ENCODE measurements around the gene GAS7. TPM values are rescaled to one million over a fixed set of nuclear protein-coding genes. Genes with fewer than 3 reads are reported as not detected.

Gene GAS7
- total and polyA plus RNA-seq, 7 donors = 1.4 to 16.9 (median 7.0) TPM

DNA sequence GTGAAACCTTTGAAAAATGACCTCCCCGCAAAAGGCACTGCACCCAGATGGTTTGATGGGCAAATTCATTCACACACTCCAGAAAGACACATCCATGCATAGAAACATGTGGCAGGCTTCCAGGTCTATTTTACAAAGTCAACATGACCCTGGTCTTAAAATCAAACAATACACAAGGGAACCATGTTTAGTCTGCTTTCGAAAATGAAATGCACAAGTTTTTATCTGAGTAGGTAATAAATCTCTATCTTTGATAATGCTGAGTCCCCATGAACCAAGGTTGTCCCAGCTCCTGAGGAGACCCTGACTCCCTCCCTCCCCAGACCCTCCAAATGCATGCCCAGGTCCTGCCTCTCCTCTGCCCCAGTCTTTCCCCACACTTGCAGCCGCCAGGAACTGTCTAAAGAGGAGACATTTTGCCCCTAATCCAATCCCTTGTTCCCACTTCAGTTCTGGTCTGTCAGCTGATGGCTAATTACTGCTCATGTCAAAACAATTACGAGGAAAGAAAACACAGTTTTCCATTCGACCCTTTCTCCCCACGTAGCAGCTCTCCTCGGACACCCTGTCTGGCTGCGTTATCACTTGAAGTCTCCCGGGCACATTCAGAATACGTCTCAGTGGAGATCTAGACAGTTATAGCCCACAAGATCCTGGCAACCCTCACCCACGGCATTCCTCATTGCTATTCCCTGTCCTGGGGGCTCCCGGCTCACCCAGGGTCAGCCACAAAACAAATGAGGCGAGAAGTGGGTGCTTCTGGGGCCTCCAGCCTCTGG lies 224.5 kb downstream of the GAS7 start:
- no peak overlapping the region for H3K27ac ChIP-seq

DNA sequence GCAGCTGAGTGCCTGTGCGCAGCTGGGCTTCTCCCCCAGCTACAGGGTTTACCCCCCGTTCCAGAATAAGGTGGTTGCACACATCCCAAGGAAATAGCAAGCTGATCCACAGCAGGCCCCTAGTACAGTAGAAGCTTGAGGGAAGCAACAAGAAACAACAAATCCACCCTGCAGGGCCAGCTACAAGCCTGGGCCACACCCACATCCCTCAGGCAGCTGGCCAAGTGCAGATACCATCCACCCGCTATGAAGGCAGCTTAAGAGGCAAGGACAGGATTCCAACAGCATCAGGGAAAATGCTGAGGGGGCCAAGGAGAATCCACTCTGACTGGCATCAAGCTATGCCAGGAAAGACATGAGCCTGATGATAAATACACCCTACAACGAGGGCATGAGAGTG lies 226.4 kb downstream of the GAS7 start:
- Histone ChIP-seq H3K9me3 (no peaks in the 10 kb centered on the region), H3K4me3 (no peak overlapping the region), H3K27ac (no peak overlapping the region), H3K4me1 (no peaks in the 10 kb centered on the region), H3K27me3 (ENCODE audit: insufficient read depth in 3 of 3, low read length in 2 of 3) (no peaks in the 10 kb centered on the region), H3K36me3 (ENCODE audit: insufficient read depth in 1 of 2, low read depth in 1 of 2) (no peaks in the 10 kb centered on the region)
- WGBS, 3 donors = 23 to 31% (median 25%) methylated on average over 4 of the region's 4 CpGs
- intact Hi-C loops (cut with DNase I) = loop anchor here in 1 of 2 donors (10.0 kb wide), 1 partner anchor 53 kb away; no protein-coding TSS in a partner anchor
- DNase-seq (peak; percentile 72 to 75), ATAC-seq (peak in 1 of 4 donors; percentile 52)
- TF ChIP-seq, protein P1, sequence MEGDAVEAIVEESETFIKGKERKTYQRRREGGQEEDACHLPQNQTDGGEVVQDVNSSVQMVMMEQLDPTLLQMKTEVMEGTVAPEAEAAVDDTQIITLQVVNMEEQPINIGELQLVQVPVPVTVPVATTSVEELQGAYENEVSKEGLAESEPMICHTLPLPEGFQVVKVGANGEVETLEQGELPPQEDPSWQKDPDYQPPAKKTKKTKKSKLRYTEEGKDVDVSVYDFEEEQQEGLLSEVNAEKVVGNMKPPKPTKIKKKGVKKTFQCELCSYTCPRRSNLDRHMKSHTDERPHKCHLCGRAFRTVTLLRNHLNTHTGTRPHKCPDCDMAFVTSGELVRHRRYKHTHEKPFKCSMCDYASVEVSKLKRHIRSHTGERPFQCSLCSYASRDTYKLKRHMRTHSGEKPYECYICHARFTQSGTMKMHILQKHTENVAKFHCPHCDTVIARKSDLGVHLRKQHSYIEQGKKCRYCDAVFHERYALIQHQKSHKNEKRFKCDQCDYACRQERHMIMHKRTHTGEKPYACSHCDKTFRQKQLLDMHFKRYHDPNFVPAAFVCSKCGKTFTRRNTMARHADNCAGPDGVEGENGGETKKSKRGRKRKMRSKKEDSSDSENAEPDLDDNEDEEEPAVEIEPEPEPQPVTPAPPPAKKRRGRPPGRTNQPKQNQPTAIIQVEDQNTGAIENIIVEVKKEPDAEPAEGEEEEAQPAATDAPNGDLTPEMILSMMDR (IDR thresholded peaks at IDR 0.05) = no peak

More for the DNA sequence above, 224.5 kb downstream of the GAS7 start:
- WGBS, 3 donors = 45 to 56% (median 48%) methylated on average over 13 of the region's 13 CpGs
- H3K4me1 ChIP-seq = no peaks in the 10 kb centered on the region
- H3K4me3 ChIP-seq = no peak overlapping the region
- no peaks in the 10 kb centered on the region for H3K9me3 ChIP-seq
- intact Hi-C loops (cut with DNase I) = loop anchor here in 1 of 2 donors (10.0 kb wide), 1 partner anchor 51 kb away; no protein-coding TSS in a partner anchor
- ATAC-seq = no peak
- no peak for DNase-seq
- H3K27me3 ChIP-seq (ENCODE audit: insufficient read depth in 3 of 3, low read length in 2 of 3) = no peaks in the 10 kb centered on the region
- H3K36me3 ChIP-seq (ENCODE audit: insufficient read depth in 1 of 2, low read depth in 1 of 2) = no peaks in the 10 kb centered on the region
- TF ChIP-seq, protein P1 (IDR thresholded peaks at IDR 0.05) = no peak

DNA sequence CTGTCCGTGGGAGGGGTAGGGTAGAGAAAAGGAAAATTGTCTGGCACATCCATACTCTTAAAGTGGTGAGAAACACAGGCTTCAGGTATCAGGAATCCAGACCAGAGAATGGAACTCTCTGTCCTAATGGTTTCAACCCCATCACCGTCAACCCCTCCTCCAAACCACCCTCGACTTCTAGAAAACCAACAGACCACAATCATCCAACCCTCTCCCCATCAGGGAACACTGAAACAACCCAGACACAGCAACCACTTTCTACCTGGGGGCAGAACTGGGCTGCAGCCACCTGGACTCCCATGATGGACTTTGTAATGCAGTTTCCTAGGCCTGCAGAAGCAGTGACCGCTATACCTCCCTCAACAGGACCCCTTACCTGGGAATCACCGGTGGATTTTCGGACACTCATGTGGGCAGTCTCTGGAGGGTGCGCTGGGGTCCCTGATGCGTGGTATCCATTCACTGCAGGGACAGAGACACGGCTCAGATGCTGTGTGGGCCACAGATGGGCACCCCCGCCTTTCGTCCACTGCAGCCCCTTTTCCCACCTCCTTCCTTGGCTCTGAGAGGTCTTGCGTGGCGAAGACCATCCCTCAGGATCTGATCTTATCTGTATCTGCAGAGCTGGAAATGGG lies 229.0 kb downstream of the GAS7 start:
- Histone ChIP-seq H3K9me3 (no peaks in the 10 kb centered on the region), H3K4me3 (no peak overlapping the region), H3K27me3 (ENCODE audit: insufficient read depth in 3 of 3, low read length in 2 of 3) (no peaks in the 10 kb centered on the region), H3K4me1 (no peaks in the 10 kb centered on the region), H3K27ac (no peak overlapping the region), H3K36me3 (ENCODE audit: insufficient read depth in 1 of 2, low read depth in 1 of 2) (no peaks in the 10 kb centered on the region)
- WGBS, 3 donors = 84 to 86% (median 84%) methylated on average over 13 of the region's 13 CpGs
- intact Hi-C loops (cut with DNase I) = no loop called here
- ATAC-seq (no peak), DNase-seq (no peak)
- TF ChIP-seq, protein P1 (IDR thresholded peaks at IDR 0.05) = no peak

DNA sequence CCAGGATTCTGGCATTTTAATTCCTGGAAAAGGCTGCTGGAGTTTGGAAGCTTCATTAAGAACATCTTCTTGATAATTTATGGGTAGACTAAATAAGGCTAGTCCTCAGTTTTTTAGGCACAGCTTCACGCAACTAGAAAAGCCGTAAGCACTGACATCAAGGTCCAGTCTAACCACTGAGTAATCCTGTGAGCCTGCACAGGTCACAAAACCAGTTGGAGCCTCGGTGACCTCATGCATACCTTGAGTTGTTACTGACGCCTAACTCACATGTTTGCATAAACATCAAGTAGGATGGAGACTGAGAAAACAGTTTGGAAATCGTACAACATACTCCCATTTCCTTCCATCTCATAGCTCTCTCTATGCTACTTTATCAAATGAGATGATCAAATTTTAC lies 229.5 kb downstream of the GAS7 start:
- no peaks in the 10 kb centered on the region for H3K27me3 ChIP-seq (ENCODE audit: insufficient read depth in 3 of 3, low read length in 2 of 3)
- no peaks in the 10 kb centered on the region for H3K36me3 ChIP-seq (ENCODE audit: insufficient read depth in 1 of 2, low read depth in 1 of 2)
- intact Hi-C loops (cut with DNase I) = no loop called here
- H3K27ac ChIP-seq = no peak overlapping the region
- TF ChIP-seq, protein P1 (IDR thresholded peaks at IDR 0.05) = no peak
- ATAC-seq (no peak), DNase-seq (no peak)
- H3K4me1 ChIP-seq = no peaks in the 10 kb centered on the region
- WGBS, 3 donors = 68 to 81% (median 76%) methylated on average over 5 of the region's 5 CpGs
- H3K9me3 ChIP-seq = no peaks in the 10 kb centered on the region
- no peak overlapping the region for H3K4me3 ChIP-seq

Data from psoas muscle (tissue), 8 donors.